C4-2B (cell line): Measurements from ENCODE around the gene FGGY.

Experiments
- CTCF ChIP-seq: fragments of 450-650 bp; conservative IDR thresholded peaks from 2 replicates; pipeline ENCODE4 v1.5.1; 2017; ENCODE audit warnings: mild to moderate bottlenecking
- ZFX ChIP-seq: fragments of 450-650 bp; IDR thresholded peaks from 2 replicates; pipeline ENCODE4 v1.6.1; 2017

DNA sequence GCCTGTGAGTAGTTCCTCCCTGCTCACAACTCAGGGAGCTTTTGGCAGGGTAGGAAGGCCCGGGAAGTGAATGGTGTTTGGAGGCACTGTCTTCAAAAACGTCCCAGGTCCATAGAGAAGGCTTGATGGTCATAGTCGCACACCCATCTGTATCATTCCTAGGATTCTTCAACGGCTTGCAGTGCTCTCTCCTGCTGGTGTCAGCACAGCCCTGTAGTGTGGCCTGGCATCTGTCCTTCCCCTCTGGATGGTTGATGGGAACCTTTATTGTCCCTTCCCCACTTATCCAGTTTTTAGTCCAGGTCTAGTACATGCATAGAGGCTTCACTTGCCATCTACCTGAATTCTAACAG, 375.0 kb downstream of the FGGY start:
- TF ChIP-seq CTCF (no peak), ZFX (no peak)
